COLO668 (cell line): ENCODE data around the gene PLXNA2.

ENCODE experiments used
- DNase-seq: peaks from one replicate; lab custom pipeline; 2025; ENCODE audit not compliant: unreplicated experiment; lab: John Stamatoyannopoulos, UW

The PLXNA2 gene

DNA sequence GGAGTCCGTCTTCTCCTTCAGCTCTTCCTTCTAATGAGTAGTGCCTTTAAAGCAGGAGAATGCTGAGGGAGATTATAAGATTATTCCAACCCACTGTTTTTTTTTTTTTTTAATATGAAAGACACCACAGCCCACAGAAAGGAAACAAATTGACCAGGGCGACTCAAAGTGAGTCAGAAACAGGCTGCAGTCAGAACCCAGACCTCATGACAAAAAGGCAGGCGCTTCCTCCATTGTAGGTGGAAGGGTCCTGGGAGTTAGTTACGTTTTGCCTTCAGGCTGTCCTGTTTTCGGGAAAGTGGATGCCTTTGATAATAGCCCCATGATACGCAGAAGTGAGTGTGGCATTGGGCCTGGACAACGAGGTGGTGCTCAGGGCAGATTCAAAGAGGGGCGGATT is 21.0 kb downstream of the PLXNA2 start:
- DNase-seq: no peak

- DNase-seq: no peak
These were observed 21.6 kb downstream of the PLXNA2 start for GRCh38 chr1:208222376-208223126.

- DNase-seq: no peak
These were observed 22.9 kb downstream of the PLXNA2 start for GRCh38 chr1:208221291-208221622.

GRCh38 chr1:208219659-208220282 is 24.4 kb downstream of the PLXNA2 start:
- DNase-seq: no peak

DNA sequence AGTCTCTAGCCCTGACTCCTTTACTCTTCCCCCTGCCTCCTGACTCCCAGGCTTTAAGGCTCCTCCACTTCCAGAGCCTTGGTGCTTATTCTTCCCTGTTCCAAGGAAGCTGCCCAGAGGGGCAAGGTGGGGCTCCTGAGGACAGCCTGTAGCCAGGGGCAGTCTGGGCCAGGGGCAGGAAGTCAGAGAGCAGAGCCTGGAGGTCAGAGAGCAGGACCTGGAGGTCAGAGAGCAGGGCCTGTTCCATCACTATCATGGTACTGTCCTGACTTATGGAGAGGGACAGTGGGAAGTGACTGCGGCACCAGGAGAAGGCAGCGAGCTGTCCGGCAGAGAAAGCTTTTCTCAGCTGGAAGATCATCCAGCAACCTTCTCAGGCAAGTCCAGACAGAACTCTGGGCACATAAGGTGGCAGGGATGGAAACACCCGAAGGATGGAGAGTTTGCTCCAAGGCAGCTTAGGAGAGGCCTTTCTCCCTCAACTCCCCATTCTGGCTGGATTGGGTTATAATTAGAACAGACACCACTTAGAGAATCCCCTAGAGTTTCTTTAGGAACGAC is 25.0 kb downstream of the PLXNA2 start:
- DNase-seq: no peak

DNA sequence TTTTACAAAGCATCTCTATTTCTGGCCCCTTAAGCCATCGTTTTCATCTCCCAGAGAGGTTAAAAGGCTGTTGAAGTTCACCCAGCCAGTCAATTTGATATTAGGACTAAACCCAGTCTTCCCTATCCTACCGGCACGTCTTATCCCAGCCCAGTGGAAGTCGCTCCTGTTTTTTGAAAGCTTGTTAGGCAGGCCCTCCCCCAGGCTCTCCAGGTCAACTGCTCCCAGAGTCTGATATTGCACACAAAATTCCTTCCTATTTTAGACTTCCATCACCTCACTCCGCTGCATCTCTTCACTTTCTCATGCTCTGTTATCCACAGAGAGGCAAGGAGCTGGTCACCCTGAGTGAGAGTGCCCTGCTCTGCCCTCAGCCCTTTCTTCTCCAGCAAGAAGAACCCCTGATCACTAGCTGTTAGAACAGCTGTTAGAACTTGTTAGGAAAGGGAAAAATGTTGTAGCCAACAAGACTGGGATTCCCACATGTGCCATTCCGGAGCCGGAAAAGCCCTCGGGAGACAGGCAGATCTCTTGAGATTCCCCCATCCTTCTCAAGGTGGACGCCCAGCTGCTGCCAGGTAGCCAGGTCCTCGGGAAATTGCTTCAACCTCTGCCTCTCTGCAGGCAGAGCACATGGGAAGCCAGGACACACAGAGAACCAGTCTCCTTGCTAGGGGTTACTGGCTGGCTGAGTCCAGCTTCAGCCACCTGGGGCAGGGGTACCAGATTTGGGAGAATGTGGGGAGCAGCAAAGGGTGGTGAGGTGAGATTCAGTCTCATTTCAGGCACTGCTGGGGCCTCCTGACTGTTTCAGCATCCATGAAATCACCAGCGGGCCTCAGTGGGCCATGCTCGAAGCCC is 25.7 kb downstream of the PLXNA2 start:
- DNase-seq: no peak

- DNase-seq: no peak
These were observed 26.4 kb downstream of the PLXNA2 start for GRCh38 chr1:208217781-208218180.

GRCh38 chr1:208216806-208217205 is 27.4 kb downstream of the PLXNA2 start:
- DNase-seq: no peak

DNA sequence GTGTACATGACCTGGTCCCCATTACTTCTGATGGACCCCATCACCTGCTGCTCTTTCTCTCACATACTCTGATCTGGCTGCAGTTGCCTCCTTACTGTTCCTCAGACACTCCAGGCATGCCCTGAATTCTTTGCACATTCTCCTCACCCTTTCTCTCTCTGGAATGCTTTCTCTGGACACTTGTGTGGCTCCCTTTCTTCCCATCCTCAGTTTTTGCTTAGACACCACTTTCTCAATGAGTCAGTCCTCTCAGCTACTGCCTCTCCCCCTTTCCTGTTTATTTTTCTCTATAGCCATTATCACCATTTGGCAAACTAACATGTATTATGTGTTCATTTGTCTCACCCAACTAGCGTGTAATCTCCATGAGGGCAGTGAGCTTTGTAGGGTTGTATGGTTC is 28.1 kb downstream of the PLXNA2 start:
- DNase-seq: no peak

GRCh38 chr1:208215393-208215792 is 28.8 kb downstream of the PLXNA2 start:
- no peak for DNase-seq

- DNase-seq: no peak
These were observed 30.4 kb downstream of the PLXNA2 start for GRCh38 chr1:208213786-208214185.

DNA sequence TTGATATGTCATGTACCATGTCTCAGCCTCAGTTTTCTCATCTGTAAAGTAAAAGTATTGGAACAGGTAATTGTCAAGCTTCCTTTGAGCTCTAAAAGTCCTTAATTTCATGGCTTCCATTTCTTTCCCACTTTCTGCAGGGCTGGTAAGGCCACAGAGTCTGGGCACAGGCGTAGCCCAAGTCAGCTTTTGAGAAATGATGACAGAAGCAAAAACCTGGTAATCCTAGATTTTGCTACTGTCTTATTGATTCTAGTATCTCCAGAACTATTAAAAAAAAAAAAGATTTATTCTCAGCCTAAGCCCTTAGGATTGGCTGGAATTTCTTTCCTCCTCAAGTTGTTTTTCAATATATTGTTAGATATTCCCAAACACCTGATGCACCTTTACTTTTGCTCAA is 31.3 kb downstream of the PLXNA2 start:
- no peak for DNase-seq

GRCh38 chr1:208211921-208212843 is 32.0 kb downstream of the PLXNA2 start:
- no peak for DNase-seq

DNA sequence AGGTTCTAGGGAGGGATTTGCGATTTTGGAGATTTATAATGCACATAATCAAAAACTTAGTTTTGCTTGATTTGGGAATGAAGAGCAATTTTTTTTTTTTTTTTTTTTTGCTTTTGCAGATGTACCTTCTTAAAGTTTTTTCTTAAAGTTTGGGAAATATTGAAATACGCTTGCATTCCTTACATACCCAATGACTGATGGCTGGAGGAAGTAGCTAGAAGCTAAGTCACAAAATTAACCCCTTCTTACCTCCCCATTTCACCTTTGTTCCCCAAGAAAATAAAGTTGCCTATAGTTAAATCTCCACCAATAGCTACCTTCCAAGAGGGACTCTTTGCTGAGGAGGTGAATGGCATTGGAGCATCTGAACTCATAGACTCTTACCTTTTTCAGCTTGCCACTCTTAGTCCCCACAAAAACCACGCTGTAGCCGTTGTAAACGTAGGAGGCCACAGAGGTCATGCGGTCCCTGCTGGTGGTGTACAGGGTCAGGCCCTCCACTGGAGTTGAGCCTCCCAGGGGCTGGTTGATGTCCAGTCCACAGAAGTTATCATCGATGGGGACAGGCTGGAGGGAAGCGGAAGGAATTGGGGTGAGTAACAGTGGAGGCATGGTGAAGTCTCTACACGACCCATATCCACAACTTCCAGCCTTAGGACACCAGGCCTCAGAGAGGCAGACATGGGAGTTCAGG is 34.1 kb downstream of the PLXNA2 start:
- no peak for DNase-seq

GRCh38 chr1:208209286-208209685 is 34.9 kb downstream of the PLXNA2 start:
- DNase-seq: no peak

DNA sequence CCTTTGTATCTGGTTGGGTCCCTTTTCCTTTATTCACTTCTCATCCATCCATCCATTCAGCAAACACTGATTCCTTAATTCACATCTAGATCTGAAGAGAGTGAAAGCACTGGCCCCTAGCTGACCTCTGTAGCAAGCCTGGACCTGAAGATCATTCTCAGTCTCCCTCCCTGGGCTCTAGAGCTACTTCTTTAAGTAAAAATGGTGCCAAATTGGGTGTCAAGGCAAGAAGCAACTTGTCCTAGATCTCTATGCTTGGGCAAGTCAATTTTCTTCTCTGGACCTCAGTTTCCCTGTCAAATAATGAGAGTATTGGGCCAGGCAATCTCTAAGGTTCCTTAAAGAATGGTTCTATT is 36.1 kb downstream of the PLXNA2 start:
- no peak for DNase-seq

DNA sequence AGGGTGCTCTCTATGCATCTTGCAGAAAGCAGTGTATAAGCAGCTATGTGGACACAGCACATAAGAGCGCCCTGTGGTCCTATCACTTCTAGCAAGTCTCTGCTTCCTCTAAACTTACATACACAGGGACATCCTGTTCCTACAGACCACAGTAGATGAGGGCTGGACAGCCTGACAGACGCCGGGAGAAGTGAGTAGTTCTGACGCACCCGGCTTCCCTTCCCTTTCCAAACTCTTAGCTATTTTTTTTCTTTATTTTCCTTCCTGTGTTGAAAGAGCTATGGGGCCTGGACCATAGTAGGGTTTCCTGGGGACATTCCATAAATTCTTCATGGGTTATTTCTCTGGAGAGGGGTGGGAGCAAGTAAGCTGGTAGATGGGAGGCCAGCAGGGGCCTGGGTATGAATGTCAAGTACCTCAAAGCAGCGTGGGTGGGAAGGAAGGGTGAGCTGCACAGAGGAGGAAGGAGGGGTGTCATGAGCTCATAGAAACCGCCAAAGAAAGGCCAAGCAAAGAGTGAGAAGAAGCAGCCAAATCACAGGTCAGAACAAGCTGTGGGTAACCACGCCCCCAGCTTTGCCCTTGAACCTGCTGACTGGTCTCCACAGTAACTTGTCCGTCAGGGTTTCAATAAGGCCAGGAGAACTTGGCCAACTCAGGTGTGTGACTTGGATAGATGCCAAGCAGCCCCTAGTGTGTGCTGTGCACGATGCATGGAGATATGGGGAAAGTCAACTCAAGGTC is 36.6 kb downstream of the PLXNA2 start:
- peak; percentile 80 for DNase-seq

DNA sequence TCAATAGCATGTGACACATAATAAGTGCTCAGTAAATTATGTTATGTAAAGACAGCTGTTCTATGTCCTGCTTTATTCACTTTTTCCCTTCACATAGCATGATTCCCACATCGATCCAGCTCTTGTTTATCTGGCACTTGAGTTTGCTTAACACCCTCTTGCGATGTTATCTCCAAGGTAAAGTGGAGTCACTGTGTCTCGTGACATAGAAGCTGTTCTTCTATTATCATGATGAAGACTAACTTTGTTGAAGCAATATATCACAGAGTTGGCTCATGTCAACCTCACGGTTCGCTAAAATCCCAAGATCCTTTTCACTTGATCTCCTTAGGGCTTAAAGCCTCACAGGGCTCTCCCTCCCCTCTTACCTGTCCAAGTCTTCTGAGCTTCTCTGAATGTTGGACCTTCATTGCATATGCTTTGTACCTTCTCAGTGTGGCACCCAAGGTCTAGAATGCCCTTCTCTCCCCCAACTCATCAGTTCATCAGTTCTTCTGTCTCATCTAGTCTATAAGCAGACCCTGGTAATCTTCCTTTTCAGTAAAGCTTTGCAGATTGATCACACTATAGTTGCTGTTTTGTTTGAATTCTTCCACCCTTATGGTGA is 38.0 kb downstream of the PLXNA2 start:
- peak; percentile 43 for DNase-seq
